GM13977 (cell line): ENCODE data around the gene DOCK9.

Source experiments
- DNase-seq: peaks from one replicate; pipeline ENCODE4 v3.0.0; 2012; ENCODE audit warnings: low spot score
- CTCF ChIP-seq: IDR thresholded peaks from 2 replicates; pipeline ENCODE4 v1.5.1; 2012; ENCODE audit warnings: mild to moderate bottlenecking, control low read depth; ENCODE audit not compliant: insufficient read depth; ENCODE audit errors: extremely low read depth, missing control alignments
- in situ Hi-C: fragments of 300-500 bp; cut with MboI; formaldehyde crosslinking; loops from one replicate; pipeline ENCODE4 v1.12.0; 2022; ENCODE audit warnings: low sequenced_read_pairs, low pct_unique_long_range_greater_than_20kb, mixed read lengths, inconsistent platforms; ENCODE audit not compliant: unreplicated experiment

The DOCK9 gene

DNA sequence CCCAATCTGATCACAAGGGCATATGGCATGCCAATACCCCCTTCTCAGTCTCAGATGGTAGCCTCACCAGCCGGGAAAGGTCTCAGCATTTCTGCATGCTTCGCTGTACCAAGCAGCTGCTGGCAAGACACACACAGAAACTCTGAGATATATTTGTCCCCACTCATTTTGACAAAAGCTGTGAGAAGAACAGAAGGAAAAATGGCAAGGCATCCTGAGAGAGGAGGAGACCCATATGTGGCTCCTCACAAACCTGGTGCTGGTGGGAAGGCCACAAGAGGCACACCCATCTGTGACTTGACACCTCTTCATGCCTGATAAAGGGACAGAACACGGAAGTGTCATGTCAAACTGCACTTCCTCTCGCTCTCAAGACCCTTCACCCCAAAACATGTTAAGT is 36.7 kb upstream of the DOCK9 start:
- no peak for DNase-seq
- in situ Hi-C loops = no loop called here
- TF ChIP-seq CTCF = no peak

DNA sequence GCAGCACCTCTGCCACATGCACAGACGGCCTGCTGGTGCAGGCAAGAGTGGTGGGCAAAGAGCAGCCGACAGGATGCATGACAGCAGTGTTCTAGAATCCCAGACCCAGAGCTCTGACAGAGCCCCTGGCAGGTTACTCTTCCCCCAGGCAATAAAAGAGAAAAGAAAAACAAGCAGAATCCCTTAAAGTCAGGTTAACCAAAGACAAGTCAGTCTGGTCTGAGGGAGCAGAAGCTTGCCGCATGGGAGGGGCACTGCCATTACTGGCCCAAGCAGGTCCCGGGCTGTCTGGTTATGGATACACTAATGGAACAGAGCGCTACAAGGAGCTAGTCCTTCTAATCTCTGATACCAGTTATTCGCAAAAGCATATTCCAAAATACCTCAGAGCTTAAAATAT is 36.1 kb upstream of the DOCK9 start:
- in situ Hi-C loops = no loop called here
- no peak for TF ChIP-seq CTCF
- no peak for DNase-seq

DNA sequence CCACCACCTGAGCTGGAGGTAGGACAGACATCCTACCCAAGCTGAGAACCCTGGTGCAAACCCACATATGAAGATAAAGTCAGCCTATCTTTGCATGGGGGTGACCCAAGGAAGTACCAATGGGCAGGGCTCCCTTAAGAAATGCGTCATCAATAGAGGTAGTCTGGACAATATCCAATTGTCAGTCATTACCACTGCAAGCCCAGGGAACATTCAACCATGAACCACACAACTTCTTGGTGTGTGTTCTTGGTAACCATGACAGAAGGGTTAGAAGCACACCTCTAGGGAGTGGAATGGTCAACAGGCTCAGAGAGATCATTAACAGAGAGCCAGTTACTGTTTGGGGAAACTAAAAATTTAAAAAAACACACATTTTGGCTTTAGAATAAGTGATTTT is 34.7 kb upstream of the DOCK9 start:
- no peak for TF ChIP-seq CTCF
- no peak for DNase-seq

DNA sequence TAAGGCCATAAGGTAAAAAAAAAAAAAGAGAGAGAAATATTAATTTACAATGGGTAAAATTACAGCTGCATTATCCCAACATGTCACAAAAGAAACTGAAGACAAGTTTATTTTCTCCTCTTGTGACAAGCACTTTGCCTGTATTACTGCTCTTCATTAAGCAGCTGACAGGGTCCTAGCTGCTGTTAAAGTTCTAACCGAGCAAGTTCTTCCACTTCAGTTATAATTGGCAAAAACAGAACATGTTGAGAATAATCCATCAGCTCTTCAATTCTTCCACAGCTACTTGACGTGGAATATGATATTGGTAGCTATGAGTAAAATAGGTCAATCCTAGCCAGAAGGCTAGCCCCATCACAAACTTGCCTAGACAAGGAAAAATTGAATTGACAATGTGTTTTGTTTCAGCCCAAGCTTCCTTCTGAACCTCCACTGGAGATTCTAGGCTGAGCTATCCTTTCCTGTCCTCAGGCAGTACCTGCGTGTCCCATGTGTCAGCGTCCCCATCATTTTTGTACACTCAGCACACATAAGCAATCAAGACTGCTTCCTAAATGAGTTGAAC is 32.2 kb upstream of the DOCK9 start:
- DNase-seq = no peak
- in situ Hi-C loops = no loop called here
- TF ChIP-seq CTCF = no peak

More for the DNA sequence above, 34.7 kb upstream of the DOCK9 start:
- in situ Hi-C loops = no loop called here

GRCh38 chr13:99008577-99008976 is 30.7 kb upstream of the DOCK9 start:
- in situ Hi-C loops = no loop called here
- DNase-seq = no peak
- TF ChIP-seq CTCF = no peak

GRCh38 chr13:99007414-99007986 is 29.6 kb upstream of the DOCK9 start:
- TF ChIP-seq CTCF = no peak
- DNase-seq = no peak
- in situ Hi-C loops = no loop called here

DNA sequence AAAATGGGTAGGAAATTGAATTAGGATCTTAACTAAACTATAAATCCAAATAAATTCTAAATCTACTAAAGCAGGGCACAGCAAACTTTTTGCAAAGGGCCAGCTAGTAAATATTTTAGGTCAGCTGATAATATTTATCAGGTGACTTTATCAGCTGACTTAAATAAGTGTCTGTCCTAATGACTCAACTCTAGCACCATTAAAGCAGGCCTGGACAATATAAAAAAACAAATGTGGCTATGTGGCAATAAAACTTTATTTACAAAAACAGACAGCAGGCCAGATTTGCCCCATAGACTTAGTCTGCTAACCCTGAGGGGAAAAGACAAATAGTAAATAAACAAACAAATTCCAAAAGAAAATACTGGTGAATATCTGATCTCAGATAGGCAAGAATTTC is 27.7 kb upstream of the DOCK9 start:
- no peak for DNase-seq
- TF ChIP-seq CTCF = no peak
- in situ Hi-C loops = no loop called here
